HFF-Myc (cell line): ENCODE results near the gene LGALS3.

Source experiments
- DNase-seq: peaks from one replicate; pipeline ENCODE4 v3.0.0-alpha.2; 2011; ENCODE audit warnings: low read depth; ENCODE audit errors: extremely low read depth
- H3K4me3 ChIP-seq: replicated peaks from 2 replicates; pipeline ENCODE4 v1.5.1; 2011; ENCODE audit warnings: low read depth, mild to moderate bottlenecking, control low read depth, low read length
- TF ChIP-seq, protein P1 (sequence below): IDR thresholded peaks from 2 replicates; pipeline ENCODE4 v1.5.1; 2012; ENCODE audit warnings: mild to moderate bottlenecking, low read depth, low read length, control low read depth; ENCODE audit errors: missing control alignments

The LGALS3 gene

GRCh38 chr14:55103005-55103640, 25.9 kb upstream of the LGALS3 start:
- peak overlapping the region; percentile 43 for H3K4me3 ChIP-seq
- TF ChIP-seq, protein P1, sequence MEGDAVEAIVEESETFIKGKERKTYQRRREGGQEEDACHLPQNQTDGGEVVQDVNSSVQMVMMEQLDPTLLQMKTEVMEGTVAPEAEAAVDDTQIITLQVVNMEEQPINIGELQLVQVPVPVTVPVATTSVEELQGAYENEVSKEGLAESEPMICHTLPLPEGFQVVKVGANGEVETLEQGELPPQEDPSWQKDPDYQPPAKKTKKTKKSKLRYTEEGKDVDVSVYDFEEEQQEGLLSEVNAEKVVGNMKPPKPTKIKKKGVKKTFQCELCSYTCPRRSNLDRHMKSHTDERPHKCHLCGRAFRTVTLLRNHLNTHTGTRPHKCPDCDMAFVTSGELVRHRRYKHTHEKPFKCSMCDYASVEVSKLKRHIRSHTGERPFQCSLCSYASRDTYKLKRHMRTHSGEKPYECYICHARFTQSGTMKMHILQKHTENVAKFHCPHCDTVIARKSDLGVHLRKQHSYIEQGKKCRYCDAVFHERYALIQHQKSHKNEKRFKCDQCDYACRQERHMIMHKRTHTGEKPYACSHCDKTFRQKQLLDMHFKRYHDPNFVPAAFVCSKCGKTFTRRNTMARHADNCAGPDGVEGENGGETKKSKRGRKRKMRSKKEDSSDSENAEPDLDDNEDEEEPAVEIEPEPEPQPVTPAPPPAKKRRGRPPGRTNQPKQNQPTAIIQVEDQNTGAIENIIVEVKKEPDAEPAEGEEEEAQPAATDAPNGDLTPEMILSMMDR: no peak
- peak; percentile 97 for DNase-seq

DNA sequence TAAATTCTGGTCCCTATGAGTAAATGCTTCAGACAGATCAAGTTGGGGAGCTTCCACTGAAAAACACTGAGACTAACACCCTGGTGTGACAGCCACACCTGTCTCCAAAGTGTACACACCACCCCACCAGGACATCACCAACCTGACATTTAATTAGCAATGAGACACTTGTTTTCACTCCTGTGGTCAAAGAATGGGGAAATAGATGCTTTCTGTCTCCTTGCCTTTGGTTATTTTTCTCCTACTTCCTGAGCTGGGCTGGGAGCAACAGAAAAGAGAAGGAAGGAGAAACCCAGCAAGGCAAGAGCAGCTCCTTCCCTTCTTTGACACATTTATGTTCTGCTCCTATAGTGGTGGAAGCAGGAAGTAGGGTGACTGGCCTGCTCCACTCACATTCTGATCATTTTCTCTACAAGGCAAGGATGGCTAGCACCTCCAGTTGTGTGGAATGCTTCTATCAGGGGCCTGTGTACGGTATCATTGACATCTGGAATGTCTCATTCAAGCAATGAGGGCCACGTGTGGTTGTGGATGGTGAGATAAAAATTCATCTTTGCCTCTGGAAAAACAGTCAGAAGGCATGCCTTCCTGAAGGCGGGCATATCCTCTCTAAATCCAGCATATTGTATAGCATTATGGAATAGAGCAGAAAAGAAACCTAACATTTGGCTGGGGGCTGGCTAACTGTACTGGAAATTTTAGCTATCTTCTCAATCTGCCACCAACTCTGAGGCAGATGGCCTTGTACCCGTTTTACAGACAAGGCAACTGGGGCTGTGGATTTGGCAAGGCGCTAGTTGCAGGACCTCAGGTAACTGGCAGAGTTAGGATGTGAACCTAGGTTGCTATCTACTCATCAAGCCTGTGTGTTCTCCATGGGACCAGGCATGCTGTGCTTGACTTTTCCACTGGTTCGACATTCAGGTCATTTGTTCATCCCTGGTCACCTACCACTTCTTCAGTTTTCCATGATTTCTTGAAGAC, 24.8 kb upstream of the LGALS3 start:
- TF ChIP-seq, protein P1: no peak
- no peak for DNase-seq
- no peak overlapping the region for H3K4me3 ChIP-seq

GRCh38 chr14:55105991-55106390, 23.1 kb upstream of the LGALS3 start:
- DNase-seq: no peak
- H3K4me3 ChIP-seq: no peak overlapping the region
- TF ChIP-seq, protein P1: no peak

DNA sequence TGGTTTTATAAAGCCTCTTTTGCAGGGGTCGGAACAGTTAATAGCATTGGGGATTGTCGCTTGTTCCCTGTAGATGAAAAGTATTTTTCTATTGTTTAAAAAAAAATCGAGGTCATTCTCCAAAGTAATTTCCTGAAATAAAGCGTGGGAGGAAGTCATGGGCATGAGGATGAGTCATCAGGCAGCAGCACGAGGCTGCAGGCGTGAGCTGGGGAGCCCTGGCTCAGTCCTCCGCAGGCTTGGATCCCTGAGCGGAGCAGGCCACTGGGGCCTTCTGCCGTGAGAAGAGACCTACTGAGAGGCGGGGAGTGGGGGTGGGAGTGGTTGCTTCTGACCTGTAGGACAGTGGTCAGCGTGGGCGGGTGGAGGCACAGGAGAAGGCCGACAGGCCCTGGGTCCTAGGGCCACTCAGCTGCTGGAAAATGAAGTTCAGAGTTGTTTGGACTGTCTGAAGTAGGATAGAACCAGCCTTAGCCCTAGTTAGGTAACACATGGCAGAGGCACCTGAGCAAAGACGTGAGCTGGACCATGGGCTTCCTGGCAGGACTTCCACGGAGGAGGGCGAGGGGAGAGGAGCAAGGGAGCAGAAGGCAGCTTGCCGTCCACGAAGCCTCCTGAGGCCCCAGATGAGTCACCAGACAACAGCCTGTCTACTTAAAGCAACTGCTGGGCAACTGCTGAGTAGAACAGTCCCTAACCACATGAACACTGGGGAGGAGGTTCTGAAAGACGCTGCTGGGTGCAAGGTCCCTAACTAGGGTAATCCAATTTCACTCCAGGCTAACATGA, 21.1 kb upstream of the LGALS3 start:
- peak overlapping the region; percentile 12 for H3K4me3 ChIP-seq
- peak; percentile 95 for DNase-seq
- TF ChIP-seq, protein P1: no peak

DNA sequence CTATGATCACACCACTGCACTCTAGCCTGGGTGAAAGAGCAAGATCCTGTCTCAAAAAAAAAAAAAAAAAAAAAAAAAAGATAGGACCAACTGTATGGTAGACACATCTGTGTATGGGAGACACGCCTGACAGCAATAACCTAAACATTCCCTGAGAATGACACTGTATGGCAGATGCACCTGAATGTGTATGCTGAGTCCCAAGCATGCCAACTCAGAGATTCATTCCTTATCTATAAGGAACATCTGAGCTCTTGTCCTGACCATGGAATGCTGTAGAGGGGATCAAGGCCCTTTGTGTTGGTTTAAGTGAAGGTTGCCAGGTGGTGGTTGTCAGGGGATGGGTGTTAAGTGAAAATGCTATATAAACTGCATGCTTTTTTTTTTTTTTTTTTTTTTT, 19.2 kb upstream of the LGALS3 start:
- TF ChIP-seq, protein P1: no peak
- no peak overlapping the region for H3K4me3 ChIP-seq
- DNase-seq: no peak

DNA sequence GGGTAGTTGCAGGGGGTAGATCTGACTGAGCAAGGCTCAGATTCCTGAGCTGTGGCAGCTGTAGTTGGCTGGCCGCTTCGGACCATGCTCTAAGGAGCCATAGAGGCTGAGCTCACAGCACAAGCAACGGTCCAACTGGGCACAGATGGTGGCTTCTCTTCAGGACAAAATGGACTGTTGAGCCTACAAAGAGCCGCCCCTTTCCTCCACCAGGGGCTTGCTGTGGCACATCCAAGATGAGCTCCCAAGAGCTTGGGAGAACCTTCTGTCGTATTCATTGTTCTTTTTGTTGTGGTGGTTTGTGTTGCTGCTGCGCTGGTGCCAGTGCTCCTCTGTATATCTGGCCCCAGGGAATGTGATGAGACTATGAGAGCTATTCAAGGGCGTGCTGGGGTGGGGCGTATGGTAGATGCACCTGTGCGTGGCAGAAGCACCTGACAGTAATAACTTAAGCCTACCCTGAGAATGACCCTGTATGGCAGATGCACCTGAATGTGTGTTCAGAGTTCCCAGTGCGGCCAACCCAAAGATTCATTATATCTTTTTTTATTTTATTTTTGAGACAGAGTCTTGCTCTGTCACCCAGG, 17.8 kb upstream of the LGALS3 start:
- DNase-seq: no peak
- TF ChIP-seq, protein P1: no peak

More for the DNA sequence above, 17.8 kb upstream of the LGALS3 start:
- no peak overlapping the region for H3K4me3 ChIP-seq
